ENCODE measurements around the gene TADA2A. TPM values are rescaled to one million over a fixed set of nuclear protein-coding genes. Genes with fewer than 3 reads are reported as not detected.

The TADA2A gene
- total RNA-seq, 4 donors from 2014 or later = 19.3 to 33.2 (median 22.1) TPM

DNA sequence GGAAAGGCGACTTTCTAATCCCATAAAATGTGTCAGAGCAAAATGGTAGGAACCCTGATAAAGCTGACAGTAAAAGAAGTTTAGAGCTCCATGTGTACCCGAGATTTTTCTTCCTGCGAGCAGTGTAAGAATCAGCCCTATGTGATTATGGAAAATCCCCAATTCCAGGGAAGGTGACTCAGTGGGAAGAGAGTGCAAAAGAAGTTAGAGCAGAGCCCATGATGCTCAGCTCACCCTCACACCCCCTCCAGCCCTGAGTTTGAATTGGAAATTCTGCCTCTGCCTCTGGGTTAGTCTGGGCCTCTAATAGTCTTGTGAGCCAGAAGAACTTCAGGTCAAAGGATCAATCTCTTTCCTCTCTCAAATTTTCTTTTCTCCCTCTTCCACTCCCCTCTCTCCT, 18.4 kb upstream of the TADA2A start:
- no peaks in the 10 kb centered on the region for H3K9me3 ChIP-seq
- H3K4me3 ChIP-seq (replicated peaks in 1 of 3) = no peak overlapping the region
- 92 to 98% methylated on average over 3 of the region's 3 CpGs for WGBS, 2 donors
- no peaks in the 10 kb centered on the region for H3K36me3 ChIP-seq
- H3K4me1 ChIP-seq = peaks cover 9 to 21% of the 10 kb centered on the region in 2 donors
- no peak for TF ChIP-seq POLR2A (IDR thresholded peaks at IDR 0.05)
- TF ChIP-seq, protein P1, sequence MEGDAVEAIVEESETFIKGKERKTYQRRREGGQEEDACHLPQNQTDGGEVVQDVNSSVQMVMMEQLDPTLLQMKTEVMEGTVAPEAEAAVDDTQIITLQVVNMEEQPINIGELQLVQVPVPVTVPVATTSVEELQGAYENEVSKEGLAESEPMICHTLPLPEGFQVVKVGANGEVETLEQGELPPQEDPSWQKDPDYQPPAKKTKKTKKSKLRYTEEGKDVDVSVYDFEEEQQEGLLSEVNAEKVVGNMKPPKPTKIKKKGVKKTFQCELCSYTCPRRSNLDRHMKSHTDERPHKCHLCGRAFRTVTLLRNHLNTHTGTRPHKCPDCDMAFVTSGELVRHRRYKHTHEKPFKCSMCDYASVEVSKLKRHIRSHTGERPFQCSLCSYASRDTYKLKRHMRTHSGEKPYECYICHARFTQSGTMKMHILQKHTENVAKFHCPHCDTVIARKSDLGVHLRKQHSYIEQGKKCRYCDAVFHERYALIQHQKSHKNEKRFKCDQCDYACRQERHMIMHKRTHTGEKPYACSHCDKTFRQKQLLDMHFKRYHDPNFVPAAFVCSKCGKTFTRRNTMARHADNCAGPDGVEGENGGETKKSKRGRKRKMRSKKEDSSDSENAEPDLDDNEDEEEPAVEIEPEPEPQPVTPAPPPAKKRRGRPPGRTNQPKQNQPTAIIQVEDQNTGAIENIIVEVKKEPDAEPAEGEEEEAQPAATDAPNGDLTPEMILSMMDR (IDR thresholded peaks at IDR 0.05) = no peak
- DNase-seq = no peak
- intact Hi-C loops (cut with DNase I) = no loop called here
- H3K27ac ChIP-seq = no peak overlapping the region
- no peaks in the 10 kb centered on the region for H3K27me3 ChIP-seq

- Histone ChIP-seq H3K27me3 (no peaks in the 10 kb centered on the region), H3K36me3 (no peaks in the 10 kb centered on the region), H3K4me3 (replicated peaks in 1 of 3) (no peak overlapping the region), H3K4me1 (peaks cover 9 to 21% of the 10 kb centered on the region in 2 donors), H3K9me3 (no peaks in the 10 kb centered on the region), H3K27ac (no peak overlapping the region)
- WGBS, 2 donors = 91 to 96% methylated on average over 4 of the region's 4 CpGs
- intact Hi-C loops (cut with DNase I) = no loop called here
- TF ChIP-seq POLR2A (IDR thresholded peaks at IDR 0.05) = no peak
- TF ChIP-seq, protein P1 (IDR thresholded peaks at IDR 0.05) = no peak
- no peak for DNase-seq
Observed at GRCh38 chr17:37389160-37389559, 17.5 kb upstream of the TADA2A start.

GRCh38 chr17:37391146-37391545, 15.5 kb upstream of the TADA2A start:
- TF ChIP-seq, protein P1 (IDR thresholded peaks at IDR 0.05) = no peak
- TF ChIP-seq POLR2A (IDR thresholded peaks at IDR 0.05) = no peak
- WGBS, 2 donors = 91 to 96% methylated on average over 6 of the region's 6 CpGs
- no peak for DNase-seq
- Histone ChIP-seq H3K27ac (peak overlapping the region in 2 of 3 donors; percentile 53 to 70), H3K27me3 (no peaks in the 10 kb centered on the region), H3K4me3 (replicated peaks in 1 of 3) (no peak overlapping the region), H3K36me3 (no peaks in the 10 kb centered on the region), H3K9me3 (no peaks in the 10 kb centered on the region), H3K4me1 (peaks cover 9 to 21% of the 10 kb centered on the region in 2 donors)
- intact Hi-C loops (cut with DNase I) = no loop called here

GRCh38 chr17:37392024-37392590, 14.6 kb upstream of the TADA2A start:
- peak; percentile 24 to 34 for DNase-seq
- Histone ChIP-seq H3K36me3 (no peaks in the 10 kb centered on the region), H3K4me1 (peaks cover 9 to 21% of the 10 kb centered on the region in 2 donors), H3K27ac (peak overlapping the region; percentile 6 to 70 (median 53)), H3K4me3 (replicated peaks in 1 of 3) (no peak overlapping the region), H3K27me3 (no peaks in the 10 kb centered on the region), H3K9me3 (no peaks in the 10 kb centered on the region)
- WGBS, 2 donors = 40 to 59% methylated on average over 3 of the region's 3 CpGs
- TF ChIP-seq POLR2A (IDR thresholded peaks at IDR 0.05) = no peak
- intact Hi-C loops (cut with DNase I) = no loop called here

- WGBS, 2 donors = 98 to 100% methylated on average over 7 of the region's 7 CpGs
- no peak overlapping the region for H3K27ac ChIP-seq
- H3K27me3 ChIP-seq = no peaks in the 10 kb centered on the region
- no peaks in the 10 kb centered on the region for H3K36me3 ChIP-seq
- TF ChIP-seq, protein P1 (IDR thresholded peaks at IDR 0.05) = no peak
- TF ChIP-seq POLR2A (IDR thresholded peaks at IDR 0.05) = no peak
- H3K9me3 ChIP-seq = no peaks in the 10 kb centered on the region
- intact Hi-C loops (cut with DNase I) = no loop called here
- H3K4me1 ChIP-seq = peaks cover 9 to 21% of the 10 kb centered on the region in 2 donors
- H3K4me3 ChIP-seq (replicated peaks in 1 of 3) = no peak overlapping the region
- DNase-seq = no peak
Observed at GRCh38 chr17:37393352-37393751, 13.3 kb upstream of the TADA2A start.

Data from thyroid gland (tissue), 4 donors.